Lower leg skin (tissue), 4 donors: ENCODE measurements around the gene GOSR1. TPM values are rescaled to one million over a fixed set of nuclear protein-coding genes. Genes with fewer than 3 reads are reported as not detected.
"Not testable (repeated sequence)": the region's sequence is repeated elsewhere in the genome, so short reads cannot be mapped to it uniquely, and the experiment has no call there.

Experiments
- DNase-seq, 2 donors: peaks; one replicate each; pipeline ENCODE4 v3.0.0-alpha.2; 2019; ENCODE audit warnings: low spot score in 2 of 2
- H3K4me3 ChIP-seq: fragments of 200-600 bp; sonication (generic); 2 replicates; pipeline ENCODE4 v1.5.1; 2017; ENCODE audit warnings: mild to moderate bottlenecking, low read depth; ENCODE audit not compliant: poor library complexity, severe bottlenecking
- CTCF ChIP-seq, 3 donors: fragments of 450-650 bp; IDR thresholded peaks; one replicate each; pipeline ENCODE4 v1.5.1; 2016; ENCODE audit warnings: antibody characterized with exemption in 3 of 3, mild to moderate bottlenecking in 3 of 3, moderate library complexity in 2 of 3
- POLR2A ChIP-seq, 2 donors: fragments of 450-650 bp; IDR thresholded peaks; one replicate each; pipeline ENCODE4 v1.6.1; 2016 to 2017; ENCODE audit warnings: antibody characterized with exemption in 2 of 2, mild to moderate bottlenecking in 1 of 2, moderate library complexity in 1 of 2
- WGBS, 2 donors: methylation state at CpG; one replicate each; pipeline ENCODE4 v1.1.5; 2018; 5-methylcytosine and 5-hydroxymethylcytosine counted together
- intact Hi-C: fragments of 100-400 bp; cut with DNase I; formaldehyde crosslinking; loops from one replicate; pipeline ENCODE4 v1.15.0; 2023; ENCODE audit warnings: low total_unique reads
- total RNA-seq, 4 donors: library from RNA; depleted of rRNA; stranded (reverse); fragments of >200 nt; gene quantifications; one replicate each; pipeline ENCODE4 v1.1.0, GENCODE V29; 2016

Gene GOSR1
- 10 to 100 TPM; 19.6 to 41.6 (median 35.7) TPM for total RNA-seq

- no peak for TF ChIP-seq POLR2A (IDR thresholded peaks at IDR 0.05)
- TF ChIP-seq CTCF (IDR thresholded peaks at IDR 0.05), result peak in 1 of 3 donors; percentile 50
- DNase-seq, result peak; percentile 94 to 98
- 0% methylated on average over 37 of the region's 37 CpGs for WGBS, 2 donors
- H3K4me3 ChIP-seq, result peak within 1 kb of the TSS; percentile 100
- intact Hi-C loops, result no loop called here
These were observed at the start of gene GOSR1 for GRCh38 chr17:30477083-30477773. TSS of gene GOSR1 (plus strand) at chr17:30477408. CDS start at chr17:30477434, 26 bp downstream.

- TF ChIP-seq CTCF (IDR thresholded peaks at IDR 0.05) (no peak), POLR2A (IDR thresholded peaks at IDR 0.05) (no peak)
- intact Hi-C loops, result no loop called here
- H3K4me3 ChIP-seq, result no peak overlapping the region
- WGBS, 2 donors, result 100% methylated on average over 1 of the region's 1 CpG
- DNase-seq, result no peak
These were observed 49.6 kb upstream of the GOSR1 start for GRCh38 chr17:30427611-30428010.

GRCh38 chr17:30429155-30429554, 48.1 kb upstream of the GOSR1 start:
- intact Hi-C loops, result no loop called here
- 54 to 69% methylated on average over 1 of the region's 1 CpG for WGBS, 2 donors
- no peak for TF ChIP-seq POLR2A (IDR thresholded peaks at IDR 0.05)
- TF ChIP-seq CTCF (IDR thresholded peaks at IDR 0.05), result no peak
- DNase-seq, result no peak
- no peak overlapping the region for H3K4me3 ChIP-seq

- H3K4me3 ChIP-seq, result no peak overlapping the region
- WGBS, 2 donors, result 77 to 85% methylated on average over 1 of the region's 1 CpG
- intact Hi-C loops, result no loop called here
- TF ChIP-seq CTCF (IDR thresholded peaks at IDR 0.05) (no peak), POLR2A (IDR thresholded peaks at IDR 0.05) (no peak)
- no peak for DNase-seq
These were observed 43.7 kb upstream of the GOSR1 start for GRCh38 chr17:30433514-30433913.

GRCh38 chr17:30436729-30437128, 40.5 kb upstream of the GOSR1 start:
- TF ChIP-seq CTCF (IDR thresholded peaks at IDR 0.05), result no peak
- TF ChIP-seq POLR2A (IDR thresholded peaks at IDR 0.05), result no peak
- H3K4me3 ChIP-seq, result no peak overlapping the region
- no peak for DNase-seq
- intact Hi-C loops, result no loop called here

- WGBS, 2 donors, result 87% methylated on average over 6 of the region's 6 CpGs
- DNase-seq, result no peak
- no peak overlapping the region for H3K4me3 ChIP-seq
- TF ChIP-seq POLR2A (IDR thresholded peaks at IDR 0.05) (no peak), CTCF (IDR thresholded peaks at IDR 0.05) (no peak)
- intact Hi-C loops, result no loop called here
These were observed 33.5 kb upstream of the GOSR1 start for GRCh38 chr17:30443721-30444120.

- DNase-seq, intact Hi-C loops, H3K4me3 ChIP-seq: not testable (repeated sequence)
These were observed 30.6 kb upstream of the GOSR1 start for GRCh38 chr17:30446640-30447039.
